ENCODE measurements around the gene TMC5. TPM values are rescaled to one million over a fixed set of nuclear protein-coding genes. Genes with fewer than 3 reads are reported as not detected.

The TMC5 gene
- total RNA-seq, 2 donors from 2014 or later, result 1.3 to 2.2 TPM

- DNase-seq, result peak; percentile 64
- Mint-ChIP-seq H3K36me3 (ENCODE audit: low read depth) (no peaks in the 10 kb centered on the region), H3K9me3 (peaks cover 19% of the 10 kb centered on the region), H3K4me1 (peaks cover 4% of the 10 kb centered on the region), H3K27me3 (ENCODE audit: insufficient read depth) (peaks cover 3% of the 10 kb centered on the region), H3K4me3 (no peak overlapping the region), H3K27ac (no peak overlapping the region)
- no peaks in the 10 kb centered on the region for H3K36me3 ChIP-seq (ENCODE audit: control insufficient read depth, insufficient read depth, low read length)
- no peak overlapping the region for H3K27ac ChIP-seq (ENCODE audit: low read depth, low read length)
- H3K9ac ChIP-seq (ENCODE audit: extremely low read depth, low read length, poor library complexity, severe bottlenecking), result no peak overlapping the region
- peak; percentile 62 for TF ChIP-seq CTCF (conservative IDR thresholded peaks at IDR 0.05)
- WGBS, 2 experiments (ENCODE audit: insufficient coverage in 1 of 2, insufficient read length in 1 of 2), result 90 to 100% methylated on average over 3 to 7 of the region's 7 CpGs
- no peak overlapping the region for H3K4me3 ChIP-seq (ENCODE audit: low read length)
- H3K9me3 ChIP-seq (ENCODE audit: control insufficient read depth, low read length), result peaks cover 23% of the 10 kb centered on the region
- no peaks in the 10 kb centered on the region for H3K4me1 ChIP-seq (ENCODE audit: control insufficient read depth, insufficient read depth, low read length)
- H3K27me3 ChIP-seq (ENCODE audit: control insufficient read depth, insufficient read depth, low read length, poor library complexity, severe bottlenecking), result no peaks in the 10 kb centered on the region
Measured at GRCh38 chr16:19400711-19401110, 17.0 kb upstream of the TMC5 start.

- no peak overlapping the region for H3K27ac ChIP-seq (ENCODE audit: low read depth, low read length)
- no peaks in the 10 kb centered on the region for H3K4me1 ChIP-seq (ENCODE audit: control insufficient read depth, insufficient read depth, low read length)
- H3K9ac ChIP-seq (ENCODE audit: extremely low read depth, low read length, poor library complexity, severe bottlenecking), result no peak overlapping the region
- no peak overlapping the region for H3K4me3 Mint-ChIP-seq
- no peak overlapping the region for H3K4me3 ChIP-seq (ENCODE audit: low read length)
- no peak overlapping the region for H3K27ac Mint-ChIP-seq
- H3K36me3 Mint-ChIP-seq (ENCODE audit: low read depth), result peaks cover 3% of the 10 kb centered on the region
- peaks cover 20% of the 10 kb centered on the region for H3K27me3 Mint-ChIP-seq (ENCODE audit: insufficient read depth)
- no peaks in the 10 kb centered on the region for H3K36me3 ChIP-seq (ENCODE audit: control insufficient read depth, insufficient read depth, low read length)
- peaks cover 6% of the 10 kb centered on the region for H3K4me1 Mint-ChIP-seq
- TF ChIP-seq CTCF (conservative IDR thresholded peaks at IDR 0.05), result no peak
- 72% methylated on average over 5 of the region's 5 CpGs; no CpG with 5 or more reads in 1 of the 2 experiments for WGBS, 2 experiments (ENCODE audit: insufficient coverage in 1 of 2, insufficient read length in 1 of 2)
- DNase-seq, result no peak
- H3K9me3 ChIP-seq (ENCODE audit: control insufficient read depth, low read length), result peaks cover 35% of the 10 kb centered on the region
- peaks cover 12% of the 10 kb centered on the region for H3K27me3 ChIP-seq (ENCODE audit: control insufficient read depth, insufficient read depth, low read length, poor library complexity, severe bottlenecking)
- H3K9me3 Mint-ChIP-seq, result peaks cover 30% of the 10 kb centered on the region
Measured at GRCh38 chr16:19406891-19407491, 10.7 kb upstream of the TMC5 start.

GRCh38 chr16:19410435-19411171 lies 7.1 kb upstream of the TMC5 start:
- Mint-ChIP-seq H3K27ac (peak overlapping the region; percentile 6), H3K9me3 (peaks cover 25% of the 10 kb centered on the region), H3K36me3 (ENCODE audit: low read depth) (peaks cover 3% of the 10 kb centered on the region), H3K4me3 (peak overlapping the region; percentile 60), H3K27me3 (ENCODE audit: insufficient read depth) (peaks cover 18% of the 10 kb centered on the region), H3K4me1 (peaks cover 6% of the 10 kb centered on the region)
- Histone ChIP-seq H3K36me3 (ENCODE audit: control insufficient read depth, insufficient read depth, low read length) (no peaks in the 10 kb centered on the region), H3K9me3 (ENCODE audit: control insufficient read depth, low read length) (peaks cover 26% of the 10 kb centered on the region), H3K27me3 (ENCODE audit: control insufficient read depth, insufficient read depth, low read length, poor library complexity, severe bottlenecking) (peaks cover 13% of the 10 kb centered on the region), H3K27ac (ENCODE audit: low read depth, low read length) (no peak overlapping the region), H3K4me1 (ENCODE audit: control insufficient read depth, insufficient read depth, low read length) (no peaks in the 10 kb centered on the region), H3K4me3 (ENCODE audit: low read length) (peak overlapping the region; percentile 72), H3K9ac (ENCODE audit: extremely low read depth, low read length, poor library complexity, severe bottlenecking) (no peak overlapping the region)
- WGBS, 2 experiments (ENCODE audit: insufficient coverage in 1 of 2, insufficient read length in 1 of 2), result 1 to 5% methylated on average over 30 to 58 of the region's 58 CpGs
- peak; percentile 91 for DNase-seq
- peak; percentile 72 for TF ChIP-seq CTCF (conservative IDR thresholded peaks at IDR 0.05)

Data from endodermal cell (in vitro differentiated cells).